Cardiac fibroblast (primary cell): Measurements from ENCODE around the gene NMT1.

Experiments used
- DNase-seq, 2 donors: peaks; one replicate each; pipeline versions ENCODE4 v3.0.0 to v3.0.0-alpha.2; 2010; ENCODE audit warnings: low read depth in 2 of 2
- H3K4me3 ChIP-seq, 2 donors: replicated peaks in 1 of 2; 1 replicate in 1 of 2; 2 replicates in 1 of 2; pipeline ENCODE4 v1.5.1; 2011; ENCODE audit warnings: low read depth in 2 of 2, low read length in 2 of 2, mild to moderate bottlenecking in 2 of 2, moderate library complexity in 1 of 2
- CTCF ChIP-seq: IDR thresholded peaks from one replicate; pipeline ENCODE4 v1.5.1; 2011; ENCODE audit warnings: low read depth, mild to moderate bottlenecking, low read length, inconsistent platforms

Gene NMT1

GRCh38 chr17:45088741-45089140 is 27.6 kb downstream of the NMT1 start:
- TF ChIP-seq CTCF: no peak
- no peak for DNase-seq
- H3K4me3 ChIP-seq: no peak overlapping the region

- no peak for DNase-seq
Measured at GRCh38 chr17:45090711-45091110, 29.6 kb downstream of the NMT1 start.

GRCh38 chr17:45091778-45092425 is 30.8 kb downstream of the NMT1 start:
- peak; percentile 17 to 39 for DNase-seq
- no peak overlapping the region for H3K4me3 ChIP-seq
- TF ChIP-seq CTCF: no peak

More at GRCh38 chr17:45090711-45091110, 29.6 kb downstream of the NMT1 start:
- TF ChIP-seq CTCF: no peak
- H3K4me3 ChIP-seq: no peak overlapping the region

- H3K4me3 ChIP-seq: no peak overlapping the region
- DNase-seq: peak; percentile 98
- no peak for TF ChIP-seq CTCF
Measured at GRCh38 chr17:45092911-45093430, 31.9 kb downstream of the NMT1 start.

GRCh38 chr17:45093444-45094110 is 32.5 kb downstream of the NMT1 start:
- peak in 1 of 2 donors; percentile 48 for DNase-seq
- no peak overlapping the region for H3K4me3 ChIP-seq
- TF ChIP-seq CTCF: no peak

- TF ChIP-seq CTCF: peak; percentile 58
- peak; percentile 50 to 57 for DNase-seq
- H3K4me3 ChIP-seq: no peak overlapping the region
Measured at GRCh38 chr17:45096141-45096540, 35.0 kb downstream of the NMT1 start.
